Caco-2 (cell line): ENCODE results near the gene CCDC102B. TPM values are rescaled to one million over a fixed set of nuclear protein-coding genes. Genes with fewer than 3 reads are reported as not detected.

Experiments
- BruUV-seq: library from RNA; stranded (reverse); fragments of 400-500 nt; replicated peaks from 2 replicates; lab custom pipeline; 2021; lab: Mats Ljungman, UMichigan
- CTCF ChIA-PET: fragments of 300-600 bp; sonication (Branson Sonifier 250); formaldehyde crosslinking; loops from one replicate; lab custom pipeline; 2022; ENCODE audit warnings: antibody characterized with exemption; lab: Charles Lee
- POLR2A ChIA-PET: fragments of 300-600 bp; sonication (Branson Sonifier 250); formaldehyde crosslinking; loops from one replicate; lab custom pipeline; 2022; ENCODE audit warnings: antibody characterized with exemption; lab: Charles Lee
- DNase-seq, 2 experiments: peaks; one replicate each; pipeline versions ENCODE4 v3.0.0 to v3.0.0-alpha.2; 2020 to 2022
- H3K27me3 ChIP-seq: replicated peaks from 2 replicates; pipeline ENCODE4 v1.6.0; 2011; ENCODE audit warnings: low read length; ENCODE audit not compliant: control insufficient read depth, insufficient read depth
- H3K36me3 ChIP-seq: 2 replicates; pipeline ENCODE4 v1.5.1; 2011; ENCODE audit warnings: low read length; ENCODE audit not compliant: control insufficient read depth, insufficient read depth
- H3K4me1 ChIP-seq: fragments of 250-450 bp; sonication (Bioruptor Pico); 2 replicates; pipeline ENCODE4 v1.5.1; 2020; ENCODE audit warnings: mild to moderate bottlenecking
- H3K4me3 ChIP-seq: 2 replicates; pipeline ENCODE4 v1.5.1; 2011; ENCODE audit warnings: low read depth, mild to moderate bottlenecking, control low read depth, low read length
- H3K9me3 ChIP-seq: fragments of 250-450 bp; sonication (Bioruptor Pico); 2 replicates; pipeline ENCODE4 v1.5.1; 2020; ENCODE audit warnings: mild to moderate bottlenecking, moderate library complexity
- H3K27ac Mint-ChIP-seq: one replicate; pipeline ENCODE4 v1.8.0; 2022; ENCODE audit warnings: mixed read lengths; ENCODE audit not compliant: unreplicated experiment
- H3K27me3 Mint-ChIP-seq: one replicate; pipeline ENCODE4 v1.8.0; 2022; ENCODE audit warnings: mixed read lengths; ENCODE audit not compliant: insufficient read depth, unreplicated experiment
- H3K36me3 Mint-ChIP-seq: one replicate; pipeline ENCODE4 v1.8.0; 2022; ENCODE audit warnings: mild to moderate bottlenecking, mixed read lengths; ENCODE audit not compliant: insufficient read depth, unreplicated experiment
- H3K4me1 Mint-ChIP-seq: one replicate; pipeline ENCODE4 v1.8.0; 2022; ENCODE audit warnings: low read depth, mixed read lengths; ENCODE audit not compliant: unreplicated experiment
- H3K4me3 Mint-ChIP-seq: one replicate; pipeline ENCODE4 v1.8.0; 2022; ENCODE audit warnings: mild to moderate bottlenecking, moderate library complexity, mixed read lengths; ENCODE audit not compliant: unreplicated experiment
- H3K9me3 Mint-ChIP-seq: one replicate; pipeline ENCODE4 v1.8.0; 2022; ENCODE audit warnings: mixed read lengths; ENCODE audit not compliant: unreplicated experiment
- CTCF ChIP-seq, 2 experiments: fragments of 200-600 bp in 1 of 2; IDR thresholded peaks; 1 replicate in 1 of 2; 2 replicates in 1 of 2; pipeline versions ENCODE4 v1.5.1 to v1.8.0; 2011 to 2022; ENCODE audit warnings: antibody characterized with exemption in 1 of 2, control low read depth in 1 of 2, inconsistent platforms in 1 of 2, low read depth in 1 of 2, low read length in 1 of 2, mild to moderate bottlenecking in 1 of 2, moderate library complexity in 1 of 2; ENCODE audit not compliant: insufficient read depth in 1 of 2, severe bottlenecking in 1 of 2, unreplicated experiment in 1 of 2
- intact Hi-C: fragments of 100-400 bp; cut with micrococcal nuclease; formaldehyde crosslinking; loops from one replicate; pipeline ENCODE4 v1.10.0; 2022; ENCODE audit not compliant: unreplicated experiment
- total RNA-seq: library from RNA; stranded (reverse); gene quantifications from 2 replicates; pipeline ENCODE4 v1.2.3, GENCODE V29; 2022

Gene CCDC102B
- total RNA-seq, 1 experiment from 2014 or later = 1.1 TPM

DNA sequence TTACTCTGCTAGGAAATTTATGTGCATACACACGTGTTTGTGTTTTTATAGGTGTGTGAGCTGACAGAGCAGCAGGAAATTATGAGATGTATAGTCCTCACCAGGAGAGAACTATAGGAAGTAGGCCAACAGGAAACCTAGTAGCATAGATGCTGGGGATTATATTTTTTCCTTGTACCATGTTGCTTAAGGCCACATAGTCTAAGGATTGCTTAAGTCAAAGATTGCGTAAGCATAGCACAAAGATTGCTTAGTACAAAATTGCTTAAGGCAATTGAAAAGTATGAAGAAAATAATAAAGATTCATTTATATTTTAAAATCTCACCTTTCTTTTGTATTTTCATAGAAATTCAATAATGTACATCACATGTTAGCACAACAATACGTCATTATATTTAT is 18.7 kb upstream of the CCDC102B start:
- no peak for TF ChIP-seq CTCF (IDR thresholded peaks at IDR 0.05; ENCODE audit: insufficient read depth in 1 of 2, low read depth in 1 of 2, low read length in 1 of 2, severe bottlenecking in 1 of 2, unreplicated experiment in 1 of 2)
- DNase-seq = no peak
- Mint-ChIP-seq H3K4me1 (no peaks in the 10 kb centered on the region), H3K4me3 (no peak overlapping the region), H3K36me3 (no peaks in the 10 kb centered on the region), H3K9me3 (no peaks in the 10 kb centered on the region), H3K27me3 (no peaks in the 10 kb centered on the region), H3K27ac (no peak overlapping the region)
- Histone ChIP-seq H3K36me3 (no peaks in the 10 kb centered on the region), H3K27me3 (no peaks in the 10 kb centered on the region), H3K4me1 (no peaks in the 10 kb centered on the region), H3K9me3 (no peaks in the 10 kb centered on the region), H3K4me3 (no peak overlapping the region)
- ChIA-PET CTCF (no interaction called here), POLR2A (no interaction called here)
- BruUV-seq = no TSS peak
- intact Hi-C loops = no loop called here

- H3K27me3 ChIP-seq = no peaks in the 10 kb centered on the region
- ChIA-PET POLR2A (no interaction called here), CTCF (no interaction called here)
- no peaks in the 10 kb centered on the region for H3K36me3 Mint-ChIP-seq
- H3K4me3 Mint-ChIP-seq = no peak overlapping the region
- H3K27me3 Mint-ChIP-seq = no peaks in the 10 kb centered on the region
- intact Hi-C loops = no loop called here
- H3K4me1 Mint-ChIP-seq = no peaks in the 10 kb centered on the region
- no TSS peak for BruUV-seq
- H3K9me3 ChIP-seq = no peaks in the 10 kb centered on the region
- H3K9me3 Mint-ChIP-seq = no peaks in the 10 kb centered on the region
- no peak overlapping the region for H3K27ac Mint-ChIP-seq
- no peaks in the 10 kb centered on the region for H3K36me3 ChIP-seq
- no peak for DNase-seq
- no peak for TF ChIP-seq CTCF (IDR thresholded peaks at IDR 0.05; ENCODE audit: insufficient read depth in 1 of 2, low read depth in 1 of 2, low read length in 1 of 2, severe bottlenecking in 1 of 2, unreplicated experiment in 1 of 2)
- H3K4me3 ChIP-seq = no peak overlapping the region
- H3K4me1 ChIP-seq = no peaks in the 10 kb centered on the region
These were observed 16.9 kb upstream of the CCDC102B start for GRCh38 chr18:68780802-68781635.

- no peaks in the 10 kb centered on the region for H3K9me3 ChIP-seq
- intact Hi-C loops = no loop called here
- H3K27ac Mint-ChIP-seq = no peak overlapping the region
- H3K4me1 Mint-ChIP-seq = no peaks in the 10 kb centered on the region
- no peak for TF ChIP-seq CTCF (IDR thresholded peaks at IDR 0.05; ENCODE audit: insufficient read depth in 1 of 2, low read depth in 1 of 2, low read length in 1 of 2, severe bottlenecking in 1 of 2, unreplicated experiment in 1 of 2)
- H3K9me3 Mint-ChIP-seq = no peaks in the 10 kb centered on the region
- no peak overlapping the region for H3K4me3 Mint-ChIP-seq
- DNase-seq = no peak
- no peaks in the 10 kb centered on the region for H3K27me3 Mint-ChIP-seq
- H3K36me3 Mint-ChIP-seq = no peaks in the 10 kb centered on the region
- CTCF ChIA-PET = no interaction called here
- H3K27me3 ChIP-seq = no peaks in the 10 kb centered on the region
- no peaks in the 10 kb centered on the region for H3K4me1 ChIP-seq
- H3K4me3 ChIP-seq = no peak overlapping the region
- BruUV-seq = no TSS peak
- H3K36me3 ChIP-seq = no peaks in the 10 kb centered on the region
- POLR2A ChIA-PET = no interaction called here
These were observed 14.4 kb upstream of the CCDC102B start for GRCh38 chr18:68783506-68783905.
